H1 (cell line): Measurements from ENCODE around the gene SERPING1. TPM values are rescaled to one million over a fixed set of nuclear protein-coding genes. Genes with fewer than 3 reads are reported as not detected.
A peak's percentile ranks its signal among the peaks of the same experiment; 100 is the strongest.

Experiments used
- CTCF ChIA-PET: fragments of 300-600 bp; sonication (Branson Sonifier 250); formaldehyde crosslinking; loops from one replicate; lab custom pipeline; 2021; ENCODE audit not compliant: partially characterized antibody; lab: Charles Lee
- POLR2A ChIA-PET: fragments of 300-600 bp; sonication (Branson Sonifier 250); formaldehyde crosslinking; loops from one replicate; lab custom pipeline; 2021; ENCODE audit warnings: inconsistent platforms; ENCODE audit not compliant: partially characterized antibody; lab: Charles Lee
- DNase-seq, 2 experiments: peaks; one replicate each; pipeline versions ENCODE4 v3.0.0 to v3.0.0-alpha.2; 2010 to 2022; ENCODE audit warnings: low spot score in 2 of 2, low read depth in 1 of 2, mixed read lengths in 1 of 2
- FAIRE-seq: peaks from 2 replicates; lab custom pipeline; 2011; peaks lifted over from hg19 to GRCh38; lab: Jason Lieb, UNC
- H2AFZ ChIP-seq: 2 replicates; pipeline ENCODE4 v1.8.1; 2012; ENCODE audit warnings: low read length, inconsistent platforms
- H2AK5ac ChIP-seq: 2 replicates; pipeline ENCODE4 v1.6.1; 2013; ENCODE audit warnings: low read depth, low read length
- H2BK120ac ChIP-seq: replicated peaks from 2 replicates; pipeline ENCODE3; 2013; ENCODE audit warnings: low read depth, low read length, inconsistent platforms
- H2BK12ac ChIP-seq: 2 replicates; pipeline ENCODE4 v1.6.1; 2013; ENCODE audit warnings: low read depth, low read length
- H2BK15ac ChIP-seq: 2 replicates; pipeline ENCODE4 v1.6.1; 2013; ENCODE audit warnings: low read length
- H2BK20ac ChIP-seq: 2 replicates; pipeline ENCODE4 v1.6.1; 2013; ENCODE audit warnings: low read length
- H2BK5ac ChIP-seq: 2 replicates; pipeline ENCODE4 v1.6.1; 2013; ENCODE audit warnings: low read depth, low read length
- H3K14ac ChIP-seq: 2 replicates; pipeline ENCODE4 v1.6.1; 2013; ENCODE audit warnings: inconsistent platforms; ENCODE audit not compliant: insufficient read length
- H3K18ac ChIP-seq: 2 replicates; pipeline ENCODE4 v1.6.1; 2013; ENCODE audit warnings: low read length; ENCODE audit errors: extremely low read depth
- H3K23ac ChIP-seq: 2 replicates; pipeline ENCODE4 v1.6.1; 2013; ENCODE audit warnings: inconsistent platforms; ENCODE audit not compliant: insufficient read length
- H3K23me2 ChIP-seq: 2 replicates; pipeline ENCODE4 v1.6.1; 2013; ENCODE audit warnings: low read depth, low read length
- H3K27ac ChIP-seq: 2 replicates; pipeline ENCODE4 v1.6.1; 2011; ENCODE audit warnings: low read depth, low read length, inconsistent platforms
- H3K27me3 ChIP-seq, 4 experiments: replicated peaks in 1 of 4; 1 replicate in 1 of 4; 2 replicates in 3 of 4; pipeline versions ENCODE4 v1.6.1 to v1.8.1; 2011 to 2013; ENCODE audit warnings: low read length in 3 of 4, mild to moderate bottlenecking in 3 of 4, inconsistent platforms in 2 of 4, mixed read lengths in 2 of 4, moderate library complexity in 1 of 4; ENCODE audit not compliant: control insufficient read depth in 3 of 4, insufficient read depth in 3 of 4; ENCODE audit errors: extremely low read depth in 1 of 4
- H3K36me3 ChIP-seq, 4 experiments: 2 replicates each; pipeline versions ENCODE4 v1.6.1 to v1.8.1; 2011 to 2013; ENCODE audit warnings: mild to moderate bottlenecking in 4 of 4, low read length in 3 of 4, moderate library complexity in 2 of 4, control low read depth in 1 of 4, inconsistent platforms in 1 of 4; ENCODE audit not compliant: insufficient read depth in 4 of 4, control insufficient read depth in 2 of 4
- H3K4ac ChIP-seq: replicated peaks from 2 replicates; pipeline ENCODE3; 2013; ENCODE audit warnings: low read length, low read depth, mixed read lengths, inconsistent platforms; ENCODE audit not compliant: insufficient read length
- H3K4me1 ChIP-seq, 4 experiments: replicated peaks in 1 of 4; 1 replicate in 1 of 4; 2 replicates in 3 of 4; pipeline versions ENCODE4 v1.6.1 to v1.8.1; 2011 to 2013; ENCODE audit warnings: low read length in 3 of 4, inconsistent platforms in 2 of 4, mixed read lengths in 1 of 4; ENCODE audit not compliant: insufficient read depth in 4 of 4, control insufficient read depth in 3 of 4
- H3K4me2 ChIP-seq, 2 experiments: 2 replicates each; pipeline versions ENCODE4 v1.6.1 to v1.8.1; 2011 to 2013; ENCODE audit warnings: low read depth in 2 of 2, low read length in 2 of 2, control low read depth in 1 of 2, inconsistent platforms in 1 of 2, mild to moderate bottlenecking in 1 of 2; ENCODE audit not compliant: insufficient read depth in 1 of 2
- H3K4me3 ChIP-seq, 4 experiments: fragments of 200-600, 300-600 bp in 1 of 4; sonication (generic), shearing (Covaris generic), sonication (Bioruptor Twin) in 1 of 4; 2 replicates each; pipeline versions ENCODE4 v1.5.1 to v1.8.1; 2011 to 2016; ENCODE audit warnings: low read length in 4 of 4, low read depth in 3 of 4, control low read depth in 2 of 4, inconsistent platforms in 2 of 4, mild to moderate bottlenecking in 2 of 4, mixed read lengths in 1 of 4, moderate library complexity in 1 of 4; ENCODE audit not compliant: insufficient read depth in 2 of 4; ENCODE audit errors: extremely low read depth in 1 of 4
- H3K56ac ChIP-seq: replicated peaks from 2 replicates; pipeline ENCODE3; 2013; ENCODE audit warnings: low read depth, mild to moderate bottlenecking, mixed read lengths, low read length, inconsistent platforms; ENCODE audit not compliant: insufficient read length
- H3K79me1 ChIP-seq: 2 replicates; pipeline ENCODE4 v1.6.1; 2013; ENCODE audit warnings: low read depth, low read length, control low read depth
- H3K79me2 ChIP-seq, 2 experiments: 2 replicates each; pipeline versions ENCODE4 v1.6.1 to v1.8.1; 2012 to 2013; ENCODE audit warnings: low read length in 2 of 2, mild to moderate bottlenecking in 2 of 2, inconsistent platforms in 1 of 2; ENCODE audit not compliant: insufficient read depth in 2 of 2, control insufficient read depth in 1 of 2
- H3K9ac ChIP-seq, 4 experiments: replicated peaks in 1 of 4; 1 replicate in 1 of 4; 2 replicates in 3 of 4; pipeline versions ENCODE4 v1.6.1 to v1.8.1; 2011 to 2013; ENCODE audit warnings: low read depth in 3 of 4, low read length in 3 of 4, control low read depth in 2 of 4, mild to moderate bottlenecking in 2 of 4, moderate library complexity in 2 of 4, inconsistent platforms in 1 of 4; ENCODE audit errors: extremely low read depth in 1 of 4
- H3K9me3 ChIP-seq, 2 experiments: 2 replicates each; pipeline versions ENCODE4 v1.6.1 to v1.8.1; 2012 to 2013; ENCODE audit warnings: mild to moderate bottlenecking in 2 of 2, moderate library complexity in 2 of 2, control low read depth in 1 of 2, inconsistent platforms in 1 of 2, low read depth in 1 of 2, low read length in 1 of 2, mixed read lengths in 1 of 2; ENCODE audit not compliant: insufficient read depth in 2 of 2
- H4K20me1 ChIP-seq, 2 experiments: replicated peaks in 1 of 2; 2 replicates each; pipeline versions ENCODE3 to v1.8.1; 2011 to 2013; ENCODE audit warnings: inconsistent platforms in 2 of 2, low read length in 2 of 2, mild to moderate bottlenecking in 1 of 2; ENCODE audit not compliant: insufficient read depth in 2 of 2, control insufficient read depth in 1 of 2
- H4K5ac ChIP-seq: 2 replicates; pipeline ENCODE4 v1.6.1; 2013; ENCODE audit warnings: low read length, low read depth, mixed read lengths, inconsistent platforms; ENCODE audit not compliant: insufficient read length
- H4K8ac ChIP-seq: 2 replicates; pipeline ENCODE4 v1.8.0; 2013; ENCODE audit warnings: mild to moderate bottlenecking, moderate library complexity, low read length, inconsistent platforms; ENCODE audit not compliant: insufficient read depth; ENCODE audit errors: extremely low read depth
- H4K91ac ChIP-seq: replicated peaks from 2 replicates; pipeline ENCODE3; 2013; ENCODE audit warnings: low read length, mixed read lengths, inconsistent platforms; ENCODE audit not compliant: insufficient read length
- ASH2L ChIP-seq: fragments of 200-600, 300-600 bp; sonication (generic); IDR thresholded peaks from one replicate; pipeline ENCODE4 v1.7.1; 2017; ENCODE audit warnings: low read length
- CBX8 ChIP-seq: fragments of 300-800, 300-1000 bp; sonication (generic); IDR thresholded peaks from 2 replicates; pipeline ENCODE4 v1.7.1; 2016; ENCODE audit warnings: low read depth, low read length, borderline replicate concordance
- FOSL1 ChIP-seq: IDR thresholded peaks from 2 replicates; pipeline ENCODE4 v1.6.1; 2011; ENCODE audit warnings: mild to moderate bottlenecking, low read depth, low read length, moderate library complexity; ENCODE audit not compliant: insufficient read depth
- KDM1A ChIP-seq: fragments of 200-600, 300-600 bp; sonication (generic); IDR thresholded peaks from 2 replicates; pipeline ENCODE4 v1.7.1; 2016; ENCODE audit warnings: mild to moderate bottlenecking, low read length, borderline replicate concordance
- NANOG ChIP-seq: IDR thresholded peaks from 2 replicates; pipeline ENCODE4 v1.6.1; 2011; ENCODE audit warnings: low read length, low read depth, mild to moderate bottlenecking, inconsistent platforms; ENCODE audit not compliant: insufficient read depth, poor library complexity, severe bottlenecking
- TAF7 ChIP-seq: optimal IDR thresholded peaks from 2 replicates; pipeline ENCODE3; 2011; ENCODE audit warnings: low read depth, mild to moderate bottlenecking, inconsistent platforms, low read length, moderate library complexity, borderline replicate concordance
- TEAD4 ChIP-seq: IDR thresholded peaks from 2 replicates; pipeline ENCODE4 v1.6.1; 2012; ENCODE audit warnings: low read depth, low read length, inconsistent platforms, mixed read lengths
- ZNF274 ChIP-seq: IDR thresholded peaks from 2 replicates; pipeline ENCODE4 v1.7.0; 2012; ENCODE audit warnings: low read length, borderline replicate concordance; ENCODE audit errors: extremely low read depth
- WGBS, 2 experiments: shearing (Covaris generic) in 1 of 2; methylation state at CpG; one replicate each; pipeline versions ENCODE4 v1.1.6 to v1.1.7; 2013 to 2015; ENCODE audit warnings: low lambda C conversion rate in 2 of 2, mixed read lengths in 2 of 2, inconsistent platforms in 1 of 2, low coverage in 1 of 2, missing lambda C conversion rate in 1 of 2; ENCODE audit not compliant: insufficient replicate concordance in 2 of 2, insufficient coverage in 1 of 2, insufficient read length in 1 of 2; ENCODE audit errors: extremely low coverage in 1 of 2, missing lambda C conversion rate in 1 of 2; 5-methylcytosine and 5-hydroxymethylcytosine counted together
- polyA plus RNA-seq, 7 experiments: library from polyadenylated mRNA; depleted of rRNA in 3 of 7; stranded (reverse) in 5 of 7; unstranded in 2 of 7; fragments of >200 nt in 5 of 7; fragments of 200-250 nt in 2 of 7; gene quantifications; 1 replicate in 5 of 7; 2 replicates in 1 of 7; 4 replicates in 1 of 7; pipeline versions ENCODE4 v1.2.1 to v1.2.3, GENCODE V29; 2011 to 2013; ENCODE audit warnings: missing spikeins in 2 of 7, mixed read lengths in 2 of 7
- total RNA-seq: library from RNA; stranded (reverse); fragmentation: NEBNext Ultra II Directional; extraction: Animal tissue kit (Norgen Biotek cat#: 25700); gene quantifications from 2 replicates; pipeline ENCODE4 v1.2.1, GENCODE V29; 2021
- TF ChIP-seq, protein P1 (sequence below): IDR thresholded peaks from 2 replicates; pipeline ENCODE4 v1.6.1; 2012; ENCODE audit warnings: inconsistent platforms

Gene SERPING1
- total and polyA plus RNA-seq, 2 of the 8 experiments (the other 6 are each of a cell fraction or from before 2014, with no cell fraction given), result 50.9 to 54.8 TPM

DNA sequence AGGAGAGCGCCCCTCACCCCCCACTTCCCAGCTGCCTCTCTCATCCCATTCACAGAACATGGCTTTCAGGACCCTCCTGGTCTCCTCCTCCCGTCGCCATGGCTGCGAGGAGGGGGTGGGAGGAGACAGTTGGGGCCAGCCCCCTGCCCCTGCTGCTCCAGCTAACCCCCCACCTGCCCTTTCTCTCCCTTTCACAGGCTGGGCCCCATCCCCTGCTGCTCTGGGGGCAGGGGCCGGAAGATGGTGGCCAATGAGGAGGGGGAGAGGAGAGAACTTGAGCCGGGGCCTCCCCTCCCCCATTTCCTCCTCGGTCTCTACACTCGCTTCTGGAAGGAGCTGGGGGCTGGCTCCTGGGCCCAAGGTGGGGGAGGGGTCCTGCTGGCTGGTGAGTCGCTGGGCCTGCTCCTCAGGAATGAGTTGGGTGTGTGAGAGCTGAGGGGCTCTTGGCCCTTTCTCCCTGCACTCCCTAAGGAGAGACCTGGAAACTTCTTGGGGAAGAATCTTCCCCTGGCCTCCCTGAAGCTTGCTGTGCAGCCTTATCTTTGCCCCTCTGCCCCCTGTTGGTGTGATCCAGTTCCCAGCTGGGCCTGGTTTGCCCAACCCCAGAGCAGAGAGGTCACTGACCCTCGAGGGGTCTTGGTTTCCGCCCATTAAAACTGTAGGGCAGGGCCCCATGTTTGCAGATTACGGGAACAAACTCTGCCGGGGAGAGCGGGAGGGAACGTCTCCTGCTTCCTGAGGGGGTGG lies 42.0 kb downstream of the SERPING1 start:
- H2BK12ac ChIP-seq, result peak overlapping the region; percentile 95
- peak overlapping the region in 3 of 4 experiments; percentile 97 to 99 (median 99); a peak in 6 of 7 replicates for H3K9ac ChIP-seq
- H3K4me3 ChIP-seq, result peak overlapping the region; percentile 94 to 100 (median 98)
- no peak overlapping the region for H3K14ac ChIP-seq
- ChIA-PET POLR2A (interaction anchor here (0.7 to 29.6 kb wide), 44 partner anchors 8 to 923 kb away, joined by 3 to 1546 read pairs (median 6); partner anchors contain the start of genes CLP1, MED19, RTN4RL2 and SELENOH), CTCF (interaction anchor here (0.6 to 14.3 kb wide), 29 partner anchors 8 to 179 kb away, joined by 3 to 357 read pairs (median 8); partner anchors contain the start of genes RTN4RL2, SERPING1, UBE2L6 and YPEL4)
- H3K27ac ChIP-seq, result peak overlapping the region; percentile 98
- peaks cover 15 to 32% (median 23%) of the 10 kb centered on the region in 4 experiments for H3K4me1 ChIP-seq
- peak overlapping the region; percentile 99 for H2AK5ac ChIP-seq
- peak overlapping the region; percentile 97 for H3K4ac ChIP-seq
- 1% methylated on average over 14 of the region's 15 CpGs; no CpG with 5 or more reads in 1 of the 2 experiments for WGBS, 2 experiments
- peak overlapping the region; percentile 95 for H4K5ac ChIP-seq
- H3K23me2 ChIP-seq, result peaks cover 17% of the 10 kb centered on the region
- H2BK20ac ChIP-seq, result peak overlapping the region; percentile 34
- H2BK5ac ChIP-seq, result peak overlapping the region; percentile 100
- peaks cover 18 to 27% of the 10 kb centered on the region in 2 experiments for H4K20me1 ChIP-seq
- H4K91ac ChIP-seq, result peak overlapping the region; percentile 100
- H2BK120ac ChIP-seq, result peak overlapping the region; percentile 98
- H3K36me3 ChIP-seq, result peaks cover 9 to 29% (median 13%) of the 10 kb centered on the region in 4 experiments; a peak in 6 of 8 replicates
- H4K8ac ChIP-seq, result peak overlapping the region; percentile 84
- peak overlapping the region; percentile 100 for H3K18ac ChIP-seq
- peak overlapping the region; percentile 91 to 94 for H3K4me2 ChIP-seq
- H2BK15ac ChIP-seq, result peak overlapping the region; percentile 88; the same call in 1 of the 2 replicates
- peaks cover 0 to 38% of the 10 kb centered on the region in 2 experiments; a peak in 2 of 4 replicates for H3K79me2 ChIP-seq
- H3K23ac ChIP-seq, result no peak overlapping the region
- H3K56ac ChIP-seq, result peak overlapping the region; percentile 96
- peaks cover 10% of the 10 kb centered on the region; the same call in 1 of the 2 replicates for H3K79me1 ChIP-seq
- H3K9me3 ChIP-seq, result no peaks in the 10 kb centered on the region
- no peak overlapping the region for H2AFZ ChIP-seq
- FAIRE-seq (peak; percentile 28), DNase-seq (peak; percentile 97 to 99)
- H3K27me3 ChIP-seq, result no peaks in the 10 kb centered on the region; a peak in 1 of 7 replicates
- TF ChIP-seq KDM1A (peak; percentile 82; the same call in 1 of the 2 replicates), CBX8 (no peak), ZNF274 (no peak), FOSL1 (no peak), ASH2L (peak; percentile 97), NANOG (peak; percentile 64), TAF7 (peak; percentile 86), TEAD4 (0 out of 2 replicates have a peak, but pooled peaks have one; percentile 34)
- TF ChIP-seq, protein P1, sequence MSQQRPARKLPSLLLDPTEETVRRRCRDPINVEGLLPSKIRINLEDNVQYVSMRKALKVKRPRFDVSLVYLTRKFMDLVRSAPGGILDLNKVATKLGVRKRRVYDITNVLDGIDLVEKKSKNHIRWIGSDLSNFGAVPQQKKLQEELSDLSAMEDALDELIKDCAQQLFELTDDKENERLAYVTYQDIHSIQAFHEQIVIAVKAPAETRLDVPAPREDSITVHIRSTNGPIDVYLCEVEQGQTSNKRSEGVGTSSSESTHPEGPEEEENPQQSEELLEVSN, result no peak
